Measurements from ENCODE around the gene PGBD5.

Gene PGBD5

DNA sequence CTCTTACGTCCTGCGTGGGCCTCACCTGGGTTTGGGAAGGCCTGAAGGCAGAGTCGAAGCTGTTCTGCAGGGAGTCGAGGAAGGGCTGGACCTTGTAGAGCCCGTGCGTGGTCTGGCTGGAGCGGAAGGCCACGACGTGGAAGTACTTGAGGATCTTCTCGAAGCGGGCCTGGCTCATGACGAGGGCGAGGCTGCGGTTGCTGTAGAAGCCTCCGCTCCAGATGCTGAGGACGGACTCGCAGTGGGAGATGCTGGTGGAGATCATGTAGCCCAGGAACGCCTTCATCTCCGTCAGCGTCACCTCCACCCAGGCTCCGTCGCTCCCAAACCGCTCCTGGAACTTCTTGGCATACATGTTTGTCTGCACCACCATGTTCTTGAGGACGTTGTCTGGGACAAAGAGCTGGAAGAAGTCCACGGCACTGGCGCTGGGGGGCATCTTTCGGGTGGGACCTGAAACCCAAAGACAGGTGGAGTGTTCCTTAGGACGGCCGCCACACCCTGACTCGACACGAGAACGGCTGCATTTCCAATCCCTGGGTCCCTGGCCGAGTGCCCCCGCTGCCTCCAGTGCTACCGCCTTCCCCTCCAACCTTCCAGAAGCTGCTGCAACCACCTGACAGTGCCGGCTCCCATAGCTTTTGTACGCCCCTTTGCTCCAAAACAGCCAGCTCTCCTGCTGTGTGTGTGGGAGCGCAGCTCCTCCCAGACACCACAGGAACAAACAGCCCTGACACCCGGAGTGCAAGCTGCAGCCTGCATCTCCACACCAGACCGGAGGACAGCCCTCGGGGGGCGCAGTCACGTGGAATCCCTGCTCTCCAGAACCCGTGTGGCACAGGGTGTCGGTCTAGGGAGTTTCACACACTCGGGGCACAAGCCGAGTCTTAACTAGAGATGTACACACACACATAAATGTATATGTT lies 69.0 kb downstream of the PGBD5 start:
- no peak for DNase-seq (ENCODE audit: low read depth)
- TF ChIP-seq, protein P1, sequence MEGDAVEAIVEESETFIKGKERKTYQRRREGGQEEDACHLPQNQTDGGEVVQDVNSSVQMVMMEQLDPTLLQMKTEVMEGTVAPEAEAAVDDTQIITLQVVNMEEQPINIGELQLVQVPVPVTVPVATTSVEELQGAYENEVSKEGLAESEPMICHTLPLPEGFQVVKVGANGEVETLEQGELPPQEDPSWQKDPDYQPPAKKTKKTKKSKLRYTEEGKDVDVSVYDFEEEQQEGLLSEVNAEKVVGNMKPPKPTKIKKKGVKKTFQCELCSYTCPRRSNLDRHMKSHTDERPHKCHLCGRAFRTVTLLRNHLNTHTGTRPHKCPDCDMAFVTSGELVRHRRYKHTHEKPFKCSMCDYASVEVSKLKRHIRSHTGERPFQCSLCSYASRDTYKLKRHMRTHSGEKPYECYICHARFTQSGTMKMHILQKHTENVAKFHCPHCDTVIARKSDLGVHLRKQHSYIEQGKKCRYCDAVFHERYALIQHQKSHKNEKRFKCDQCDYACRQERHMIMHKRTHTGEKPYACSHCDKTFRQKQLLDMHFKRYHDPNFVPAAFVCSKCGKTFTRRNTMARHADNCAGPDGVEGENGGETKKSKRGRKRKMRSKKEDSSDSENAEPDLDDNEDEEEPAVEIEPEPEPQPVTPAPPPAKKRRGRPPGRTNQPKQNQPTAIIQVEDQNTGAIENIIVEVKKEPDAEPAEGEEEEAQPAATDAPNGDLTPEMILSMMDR (conservative IDR thresholded peaks at IDR 0.05; ENCODE audit: low read length): no peak
- H3K4me3 ChIP-seq (ENCODE audit: low read length): no peak overlapping the region

DNA sequence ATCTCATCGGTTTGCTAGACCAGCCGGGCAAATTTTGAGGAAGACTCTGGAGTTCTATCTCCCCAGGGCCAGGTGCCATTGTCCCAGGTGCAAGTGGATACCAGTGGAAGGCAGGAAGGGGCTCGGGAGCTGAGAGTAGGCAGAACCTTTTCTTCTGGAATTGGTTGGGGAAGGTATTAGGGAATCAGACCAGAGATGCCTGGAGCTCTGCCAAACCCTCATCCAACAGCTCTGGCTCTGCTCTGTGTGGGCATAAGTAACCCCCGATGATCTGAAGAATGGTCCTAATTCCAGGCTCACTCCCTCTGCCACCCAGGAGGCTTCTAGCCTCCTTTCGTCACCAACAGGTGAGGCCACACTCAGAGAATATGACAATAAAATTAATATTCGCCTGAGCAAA lies 69.9 kb downstream of the PGBD5 start:
- H3K4me3 ChIP-seq (ENCODE audit: low read length): no peak overlapping the region
- TF ChIP-seq, protein P1 (conservative IDR thresholded peaks at IDR 0.05; ENCODE audit: low read length): no peak
- DNase-seq (ENCODE audit: low read depth): no peak

DNA sequence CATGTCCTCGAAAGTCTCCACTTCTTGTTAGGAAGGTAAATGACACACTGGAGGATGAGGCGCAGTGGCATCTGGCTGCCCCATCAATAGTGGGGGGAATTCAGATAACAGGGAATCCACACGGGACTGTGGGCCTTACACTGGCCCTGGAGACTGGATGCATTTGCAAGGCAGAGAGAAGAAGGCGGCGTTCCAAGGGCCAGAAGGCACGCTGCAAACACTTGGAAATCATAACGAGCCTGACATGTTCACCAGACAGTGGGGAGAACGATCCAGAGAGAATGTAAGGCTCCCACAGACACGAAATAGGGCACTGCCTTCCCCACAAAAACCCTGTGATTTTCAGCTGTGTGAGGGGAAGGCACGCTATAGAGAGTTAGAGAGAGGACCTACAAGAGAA lies 70.5 kb downstream of the PGBD5 start:
- no peak overlapping the region for H3K4me3 ChIP-seq (ENCODE audit: low read length)
- no peak for DNase-seq (ENCODE audit: low read depth)
- TF ChIP-seq, protein P1 (conservative IDR thresholded peaks at IDR 0.05; ENCODE audit: low read length): no peak

DNA sequence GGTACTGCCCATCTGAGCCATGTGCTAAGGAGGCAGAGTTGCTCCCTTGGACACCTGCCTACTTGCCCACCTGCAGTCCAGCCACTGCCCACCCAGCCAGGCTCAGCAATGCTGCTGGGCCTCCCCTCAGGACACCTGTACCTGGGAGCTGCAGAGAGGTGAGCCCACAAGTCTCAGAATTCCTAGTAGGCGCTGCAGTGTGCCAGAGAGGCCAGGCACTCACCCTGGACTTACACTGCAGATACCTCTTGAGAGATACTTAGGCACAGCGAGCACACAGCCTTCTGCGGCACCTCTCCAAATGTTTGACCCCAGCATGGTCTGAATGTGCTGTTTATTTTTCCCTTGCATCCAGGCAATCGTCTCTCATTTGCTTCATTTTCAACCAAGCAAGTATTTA lies 71.0 kb downstream of the PGBD5 start:
- TF ChIP-seq, protein P1 (conservative IDR thresholded peaks at IDR 0.05; ENCODE audit: low read length): no peak
- no peak overlapping the region for H3K4me3 ChIP-seq (ENCODE audit: low read length)
- no peak for DNase-seq (ENCODE audit: low read depth)

DNA sequence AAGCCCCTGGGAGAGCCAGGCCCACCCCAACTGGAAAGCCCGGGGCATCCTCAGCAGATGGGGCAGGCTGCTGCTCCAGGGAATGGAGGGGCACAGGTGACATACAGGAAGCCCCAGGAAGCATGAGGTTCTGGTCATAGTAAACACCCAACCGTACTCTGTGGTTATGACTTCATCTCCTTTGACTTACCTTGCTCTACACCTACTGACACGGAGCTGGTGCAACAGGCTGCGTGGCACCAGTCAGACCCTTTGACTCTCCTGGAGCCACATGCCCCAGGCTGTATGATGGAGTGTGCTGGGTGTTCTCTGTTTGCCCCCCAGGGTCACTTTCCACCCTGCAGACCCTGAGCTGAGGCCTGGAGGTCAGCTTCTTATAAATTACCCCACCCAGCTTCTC lies 72.1 kb downstream of the PGBD5 start:
- TF ChIP-seq, protein P1 (conservative IDR thresholded peaks at IDR 0.05; ENCODE audit: low read length): no peak

DNA sequence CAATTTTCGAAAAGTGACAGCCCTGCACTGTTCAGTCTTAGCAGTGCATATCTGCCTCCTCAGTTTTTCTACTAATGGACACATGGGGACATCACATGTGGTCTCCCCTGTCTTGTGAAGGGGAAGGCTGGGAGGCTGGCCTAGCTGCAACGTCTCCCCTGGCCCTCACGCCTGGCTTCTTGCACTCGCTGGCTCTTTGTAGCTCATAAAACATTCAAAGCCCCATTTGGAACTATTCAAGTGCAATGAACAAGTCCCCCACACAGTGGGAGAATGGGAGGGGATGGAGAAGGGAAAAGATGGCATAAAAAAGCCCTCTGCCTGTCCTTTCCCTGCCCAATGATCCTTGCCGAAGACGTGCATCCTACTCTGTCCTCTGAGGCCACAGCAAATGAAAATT lies 73.6 kb downstream of the PGBD5 start:
- H3K4me3 ChIP-seq (ENCODE audit: low read length): no peak overlapping the region
- TF ChIP-seq, protein P1 (conservative IDR thresholded peaks at IDR 0.05; ENCODE audit: low read length): no peak
- DNase-seq (ENCODE audit: low read depth): no peak

More for the DNA sequence above, 72.1 kb downstream of the PGBD5 start:
- no peak overlapping the region for H3K4me3 ChIP-seq (ENCODE audit: low read length)
- DNase-seq (ENCODE audit: low read depth): no peak

DNA sequence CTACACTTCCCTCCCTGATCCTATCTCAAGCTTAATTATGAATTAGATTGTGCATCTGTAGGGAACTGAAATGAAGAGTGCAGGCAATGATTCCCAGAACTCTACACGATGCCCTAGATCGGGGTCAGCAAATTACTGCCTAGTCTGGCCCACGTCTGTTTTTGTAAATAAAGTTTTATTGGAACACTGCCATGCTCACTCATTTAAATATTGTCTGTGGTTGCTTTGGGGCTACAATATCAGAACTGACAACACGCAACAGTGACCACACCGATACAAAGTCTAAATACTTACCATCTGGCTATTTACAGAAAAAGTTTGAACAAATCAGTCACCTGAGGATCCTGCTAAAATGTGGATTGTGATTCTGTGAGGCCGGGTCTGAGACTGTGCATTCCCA lies 74.1 kb downstream of the PGBD5 start:
- DNase-seq (ENCODE audit: low read depth): no peak
- no peak overlapping the region for H3K4me3 ChIP-seq (ENCODE audit: low read length)
- TF ChIP-seq, protein P1 (conservative IDR thresholded peaks at IDR 0.05; ENCODE audit: low read length): no peak

All from AG10803 (cell line).